Chondrocyte (in vitro differentiated cells): ENCODE results near the gene MED16. TPM values are rescaled to one million over a fixed set of nuclear protein-coding genes. Genes with fewer than 3 reads are reported as not detected.

Source experiments
- DNase-seq: peaks from one replicate; pipeline ENCODE4 v3.0.0; 2021; ENCODE audit warnings: mixed read lengths, low spot score
- H3K27ac Mint-ChIP-seq: one replicate; pipeline ENCODE4 v1.8.0; 2021; ENCODE audit warnings: mild to moderate bottlenecking, moderate library complexity, mixed read lengths; ENCODE audit not compliant: unreplicated experiment
- H3K27me3 Mint-ChIP-seq: 2 replicates; pipeline ENCODE4 v1.8.0; 2021; ENCODE audit warnings: low read depth, mixed read lengths
- H3K36me3 Mint-ChIP-seq: 2 replicates; pipeline ENCODE4 v1.8.0; 2021; ENCODE audit warnings: low read depth, mixed read lengths
- H3K4me1 Mint-ChIP-seq: 2 replicates; pipeline ENCODE4 v1.8.0; 2021; ENCODE audit warnings: low read depth, mild to moderate bottlenecking, mixed read lengths
- H3K4me3 Mint-ChIP-seq: one replicate; pipeline ENCODE4 v1.8.0; 2021; ENCODE audit warnings: mild to moderate bottlenecking, moderate library complexity, mixed read lengths; ENCODE audit not compliant: unreplicated experiment
- H3K9me3 Mint-ChIP-seq: 2 replicates; pipeline ENCODE4 v1.8.0; 2021; ENCODE audit warnings: low read depth, mixed read lengths
- CTCF ChIP-seq: fragments of 200-600 bp; sonication (generic); IDR thresholded peaks from 2 replicates; pipeline ENCODE4 v1.5.0; 2021; ENCODE audit warnings: antibody characterized with exemption, mild to moderate bottlenecking, moderate library complexity
- total RNA-seq: library from RNA; stranded (reverse); gene quantifications from 3 replicates; pipeline ENCODE4 v1.2.1, GENCODE V29; 2021

The MED16 gene
- total RNA-seq, 1 donor from 2014 or later = 47.0 TPM

- peak; percentile 67 for DNase-seq
- Mint-ChIP-seq H3K9me3 (no peaks in the 10 kb centered on the region), H3K36me3 (no peaks in the 10 kb centered on the region)
Measured at GRCh38 chr19:920051-920864, 27.3 kb upstream of the MED16 start.

DNA sequence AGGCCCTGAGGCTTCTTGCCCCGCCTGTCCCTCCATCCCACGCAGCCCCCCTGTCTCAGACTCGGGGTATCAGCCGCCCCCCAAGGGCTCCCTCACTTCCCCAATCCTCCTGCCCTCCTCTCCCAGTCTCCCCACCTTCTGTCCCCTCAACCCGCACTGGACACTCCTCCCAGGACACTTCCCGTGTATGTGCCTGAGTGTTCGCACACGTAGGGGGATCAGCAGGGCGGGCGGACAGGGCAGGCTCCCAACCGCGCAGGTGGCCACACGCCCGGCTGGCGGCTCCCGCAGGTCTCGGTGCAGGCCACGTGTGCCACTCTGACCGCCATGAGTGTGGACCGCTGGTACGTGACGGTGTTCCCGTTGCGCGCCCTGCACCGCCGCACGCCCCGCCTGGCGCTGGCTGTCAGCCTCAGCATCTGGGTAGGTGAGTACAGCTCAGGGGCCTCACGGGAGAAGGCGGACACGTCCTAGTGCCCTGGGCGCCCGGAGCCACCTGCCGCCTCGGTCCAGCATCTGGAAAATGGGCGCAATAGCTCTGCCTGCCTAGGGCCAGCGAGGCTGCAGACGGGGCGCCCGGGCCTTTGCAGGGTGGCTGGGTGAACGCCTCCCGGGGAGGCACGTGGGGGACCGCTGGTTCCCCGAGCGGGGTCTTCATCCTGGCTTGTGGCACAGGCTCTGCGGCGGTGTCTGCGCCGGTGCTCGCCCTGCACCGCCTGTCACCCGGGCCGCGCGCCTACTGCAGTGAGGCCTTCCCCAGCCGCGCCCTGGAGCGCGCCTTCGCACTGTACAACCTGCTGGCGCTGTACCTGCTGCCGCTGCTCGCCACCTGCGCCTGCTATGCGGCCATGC is 26.4 kb upstream of the MED16 start:
- peak; percentile 87 for DNase-seq
- H3K36me3 Mint-ChIP-seq = no peaks in the 10 kb centered on the region
- no peak overlapping the region for H3K4me3 Mint-ChIP-seq
- H3K27ac Mint-ChIP-seq = no peak overlapping the region
- peaks cover 10% of the 10 kb centered on the region for H3K4me1 Mint-ChIP-seq
- TF ChIP-seq CTCF = no peak
- H3K9me3 Mint-ChIP-seq = no peaks in the 10 kb centered on the region
- peaks cover 6% of the 10 kb centered on the region for H3K27me3 Mint-ChIP-seq

More at GRCh38 chr19:920051-920864, 27.3 kb upstream of the MED16 start:
- TF ChIP-seq CTCF = peak; percentile 8
- H3K4me1 Mint-ChIP-seq = peaks cover 10% of the 10 kb centered on the region
- no peak overlapping the region for H3K27ac Mint-ChIP-seq
- H3K27me3 Mint-ChIP-seq = peaks cover 6% of the 10 kb centered on the region
- no peak overlapping the region for H3K4me3 Mint-ChIP-seq

DNA sequence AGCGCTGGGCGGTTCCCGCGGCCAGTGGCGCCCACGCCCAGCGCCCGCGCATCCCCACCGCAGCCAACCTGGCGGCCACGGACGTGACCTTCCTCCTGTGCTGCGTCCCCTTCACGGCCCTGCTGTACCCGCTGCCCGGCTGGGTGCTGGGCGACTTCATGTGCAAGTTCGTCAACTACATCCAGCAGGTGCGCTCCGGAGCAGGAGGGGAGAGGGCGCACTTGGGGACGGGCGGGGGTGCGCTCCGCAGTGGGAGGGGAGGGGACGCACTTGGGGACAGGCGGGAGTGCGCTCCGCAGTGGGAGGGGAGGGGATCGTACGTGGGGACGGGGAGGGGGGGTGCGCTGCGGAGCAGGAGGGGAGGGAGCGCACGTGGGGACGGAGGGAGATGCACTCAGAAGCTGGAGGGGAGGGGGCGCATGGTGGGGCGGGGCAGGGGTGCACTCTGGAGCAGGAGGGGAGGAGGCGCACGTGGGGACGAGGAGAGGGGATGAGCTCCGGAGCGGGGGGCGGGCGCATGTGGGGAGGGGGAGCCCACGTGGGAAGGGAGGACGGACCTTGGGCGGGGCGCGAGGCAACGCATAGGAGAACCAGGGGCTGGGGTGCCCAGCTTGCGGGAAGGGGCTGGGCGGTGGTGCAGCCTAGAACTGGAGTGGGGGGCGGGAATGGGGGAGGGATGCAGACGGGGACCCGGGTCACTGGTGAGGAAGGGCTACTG is 25.7 kb upstream of the MED16 start:
- no peaks in the 10 kb centered on the region for H3K36me3 Mint-ChIP-seq
- DNase-seq = peak; percentile 75
- H3K27ac Mint-ChIP-seq = no peak overlapping the region
- H3K9me3 Mint-ChIP-seq = no peaks in the 10 kb centered on the region
- peaks cover 12% of the 10 kb centered on the region for H3K4me1 Mint-ChIP-seq
- no peak overlapping the region for H3K4me3 Mint-ChIP-seq
- H3K27me3 Mint-ChIP-seq = peaks cover 6% of the 10 kb centered on the region
- no peak for TF ChIP-seq CTCF

- Mint-ChIP-seq H3K27ac (no peak overlapping the region), H3K27me3 (peaks cover 6% of the 10 kb centered on the region), H3K36me3 (no peaks in the 10 kb centered on the region), H3K4me1 (peaks cover 14% of the 10 kb centered on the region), H3K9me3 (no peaks in the 10 kb centered on the region), H3K4me3 (peak overlapping the region; percentile 38)
- no peak for TF ChIP-seq CTCF
- DNase-seq = no peak
Measured at GRCh38 chr19:918152-918437, 25.1 kb upstream of the MED16 start.
